ENCODE results near the gene PHC2.

- TF ChIP-seq CTCF (optimal IDR thresholded peaks at IDR 0.05 in 1 of 3, IDR thresholded peaks at IDR 0.05 in 1 of 3, conservative IDR thresholded peaks at IDR 0.05 in 1 of 3; ENCODE audit: extremely low read depth in 1 of 3, insufficient read depth in 2 of 3, low read length in 3 of 3) (no peak), EZH2 (IDR thresholded peaks at IDR 0.05; ENCODE audit: low read length) (no peak)
Observed at GRCh38 chr1:33277488-33278084, 153.3 kb downstream of the PHC2 start.
